AG04450 (cell line): ENCODE measurements around the gene NPAS3. TPM values are rescaled to one million over a fixed set of nuclear protein-coding genes. Genes with fewer than 3 reads are reported as not detected.

Experiments
- CTCF ChIA-PET: fragments of 300-600, 350-600 bp; formaldehyde crosslinking; extraction: SDS; loops from one replicate; lab custom pipeline; 2022; ENCODE audit warnings: antibody characterized with exemption, inconsistent platforms; lab: Charles Lee
- POLR2A ChIA-PET: fragments of 350-600 bp; formaldehyde crosslinking; extraction: SDS; loops from one replicate; lab custom pipeline; 2021; ENCODE audit warnings: antibody characterized with exemption, inconsistent platforms; lab: Yijun Ruan, JAX
- DNase-seq: peaks from one replicate; pipeline ENCODE4 v3.0.0-alpha.2; 2011; ENCODE audit warnings: low read depth, low spot score
- H3K27ac ChIP-seq: one replicate; pipeline ENCODE4 v1.5.1; 2012; ENCODE audit warnings: low read depth, low read length, control low read depth
- H3K27me3 ChIP-seq: one replicate; pipeline ENCODE4 v1.6.0; 2012; ENCODE audit warnings: low read length; ENCODE audit not compliant: control insufficient read depth, insufficient read depth
- H3K4me3 ChIP-seq: 2 replicates; pipeline ENCODE4 v1.5.1; 2011; ENCODE audit warnings: mild to moderate bottlenecking, low read depth, low read length, control low read depth
- H3K9me3 ChIP-seq: 2 replicates; pipeline ENCODE4 v1.5.1; 2012; ENCODE audit warnings: low read length; ENCODE audit not compliant: control insufficient read depth, insufficient read depth
- CTCF ChIP-seq: IDR thresholded peaks from 2 replicates; pipeline ENCODE4 v1.5.1; 2011; ENCODE audit warnings: low read depth, low read length, control low read depth, inconsistent platforms
- polyA plus RNA-seq: library from polyadenylated mRNA; depleted of rRNA; stranded (reverse); fragments of >200 nt; gene quantifications from 2 replicates; pipeline ENCODE4 v1.2.3, GENCODE V29; 2011

Gene NPAS3
- polyA plus RNA-seq, 1 experiment, result not detected

DNA sequence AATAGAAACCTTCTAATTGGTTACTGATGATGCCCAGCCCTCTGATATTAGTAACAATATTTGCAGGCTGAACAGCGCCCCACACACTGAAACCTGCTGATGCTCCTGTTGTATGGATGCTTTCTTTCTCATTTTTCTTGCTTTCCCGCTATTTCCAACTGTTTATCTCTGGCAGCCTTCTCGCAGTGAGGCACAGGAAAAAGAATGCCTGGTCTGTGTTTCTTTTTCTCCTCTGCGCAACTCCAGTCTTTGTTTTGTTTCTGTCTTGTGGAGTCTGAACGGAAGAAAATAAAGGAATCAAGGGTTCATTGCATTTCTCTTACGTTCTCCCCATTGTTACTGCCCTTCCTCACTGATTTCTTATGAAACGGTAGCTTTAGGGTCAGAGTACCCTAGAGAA, 561.0 kb downstream of the NPAS3 start:
- DNase-seq, result no peak
- no peak for TF ChIP-seq CTCF
- H3K9me3 ChIP-seq, result no peaks in the 10 kb centered on the region
- CTCF ChIA-PET, result no interaction called here
- no peak overlapping the region for H3K4me3 ChIP-seq
- POLR2A ChIA-PET, result no interaction called here
- H3K27ac ChIP-seq, result no peak overlapping the region
- H3K27me3 ChIP-seq, result no peaks in the 10 kb centered on the region

- CTCF ChIA-PET, result no interaction called here
- Histone ChIP-seq H3K4me3 (no peak overlapping the region), H3K9me3 (no peaks in the 10 kb centered on the region), H3K27ac (no peak overlapping the region), H3K27me3 (no peaks in the 10 kb centered on the region)
- TF ChIP-seq CTCF, result no peak
- POLR2A ChIA-PET, result no interaction called here
- DNase-seq, result no peak
Observed at GRCh38 chr14:33504246-33505099, 565.8 kb downstream of the NPAS3 start.

DNA sequence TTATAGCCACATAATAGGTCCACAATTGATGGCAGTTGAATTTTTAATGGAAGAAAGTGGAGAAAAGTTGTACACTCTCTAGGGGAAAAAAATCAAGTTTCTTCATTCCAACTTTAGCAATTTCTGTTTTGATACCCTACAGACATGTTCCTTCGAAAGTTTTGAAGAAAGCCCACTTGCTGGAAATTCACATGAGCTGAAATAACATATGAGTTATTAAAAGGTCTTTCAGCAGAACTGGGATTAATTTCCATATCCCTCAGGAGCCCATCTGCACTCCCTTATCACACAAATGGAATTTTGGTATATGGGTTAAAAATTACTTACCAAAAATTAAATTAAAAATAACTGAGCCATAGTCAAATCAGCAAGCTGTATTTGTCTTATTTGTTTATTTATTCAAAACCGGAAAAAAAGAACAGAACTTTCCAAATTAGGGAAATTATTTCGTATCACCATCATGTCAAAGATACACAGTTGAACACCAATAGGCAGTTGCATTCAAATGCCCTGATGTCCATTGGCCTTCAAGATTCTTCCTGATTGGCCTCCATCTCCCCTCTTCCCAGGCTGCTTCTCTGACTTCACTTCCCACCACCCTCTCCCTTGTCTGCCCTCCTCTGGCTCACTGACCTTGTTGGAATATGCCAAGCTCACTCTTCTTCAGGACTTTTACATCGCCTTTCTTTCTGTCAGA, 566.7 kb downstream of the NPAS3 start:
- Histone ChIP-seq H3K9me3 (no peaks in the 10 kb centered on the region), H3K4me3 (no peak overlapping the region), H3K27ac (no peak overlapping the region), H3K27me3 (no peaks in the 10 kb centered on the region)
- DNase-seq, result no peak
- CTCF ChIA-PET, result no interaction called here
- POLR2A ChIA-PET, result no interaction called here
- TF ChIP-seq CTCF, result no peak

DNA sequence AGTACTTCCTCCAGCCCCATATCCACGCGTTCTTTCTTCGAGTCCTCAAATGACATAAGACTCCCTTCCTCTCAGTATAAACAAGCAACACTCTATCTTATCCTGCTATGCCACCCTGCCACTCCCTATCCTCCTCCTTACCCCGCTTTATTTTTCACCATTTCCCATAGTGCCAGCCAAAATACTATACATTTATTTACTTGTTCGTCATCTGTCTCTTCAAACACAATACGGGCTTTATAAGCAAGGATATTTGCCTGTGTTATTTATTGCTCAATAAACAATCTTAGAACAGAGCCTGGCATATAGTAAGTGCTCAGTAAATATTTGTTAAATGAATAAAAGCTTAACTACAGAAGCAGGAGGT, 567.3 kb downstream of the NPAS3 start:
- Histone ChIP-seq H3K27me3 (no peaks in the 10 kb centered on the region), H3K4me3 (no peak overlapping the region), H3K27ac (no peak overlapping the region), H3K9me3 (no peaks in the 10 kb centered on the region)
- ChIA-PET CTCF (no interaction called here), POLR2A (no interaction called here)
- DNase-seq, result no peak
- no peak for TF ChIP-seq CTCF
